GM23338 (cell line): Measurements from ENCODE around the gene AIMP1. TPM values are rescaled to one million over a fixed set of nuclear protein-coding genes. Genes with fewer than 3 reads are reported as not detected.

ENCODE experiments used
- ATAC-seq: fragments of 200-7000 bp; cut with Tn5 transposase; 3 replicates; pipeline ENCODE4 v1.9.1; 2020
- DNase-seq: peaks from one replicate; pipeline ENCODE4 v3.0.0-alpha.2; 2015; ENCODE audit warnings: low spot score
- H2AFZ ChIP-seq: fragments of 200-600 bp; sonication (generic); 2 replicates; pipeline ENCODE4 v1.8.0; 2016; ENCODE audit warnings: antibody characterized with exemption, mild to moderate bottlenecking, moderate library complexity
- H3F3A ChIP-seq: fragments of 200-600 bp; sonication (generic); replicated peaks from 2 replicates; pipeline ENCODE4 v1.8.0; 2017; ENCODE audit warnings: antibody characterized with exemption, mixed run types, low read depth
- H3K27ac ChIP-seq: fragments of 200-600 bp; sonication (generic); 2 replicates; pipeline ENCODE4 v1.6.1; 2016; ENCODE audit warnings: low read depth
- H3K27me3 ChIP-seq: fragments of 200-600 bp; sonication (generic); 2 replicates; pipeline ENCODE4 v1.8.0; 2016; ENCODE audit warnings: mild to moderate bottlenecking, mixed run types, moderate library complexity; ENCODE audit not compliant: insufficient read depth
- H3K36me3 ChIP-seq: fragments of 200-600 bp; sonication (generic); 2 replicates; pipeline ENCODE4 v1.8.0; 2016; ENCODE audit warnings: mild to moderate bottlenecking; ENCODE audit not compliant: insufficient read depth
- H3K4me1 ChIP-seq: fragments of 200-600 bp; sonication (generic); 2 replicates; pipeline ENCODE4 v1.8.0; 2016; ENCODE audit warnings: mild to moderate bottlenecking, moderate library complexity; ENCODE audit not compliant: insufficient read depth
- H3K4me2 ChIP-seq: fragments of 200-600 bp; sonication (generic); 2 replicates; pipeline ENCODE4 v1.7.1; 2017; ENCODE audit warnings: mixed run types
- H3K4me3 ChIP-seq: fragments of 200-600 bp; sonication (generic); 2 replicates; pipeline ENCODE4 v1.6.1; 2016; ENCODE audit warnings: mixed run types
- H3K79me2 ChIP-seq: fragments of 200-600 bp; sonication (generic); replicated peaks from 2 replicates; pipeline ENCODE4 v1.8.0; 2017; ENCODE audit warnings: mild to moderate bottlenecking; ENCODE audit not compliant: insufficient read depth
- H3K9me2 ChIP-seq: fragments of 200-600 bp; sonication (generic); 2 replicates; pipeline ENCODE4 v1.8.0; 2017; ENCODE audit not compliant: insufficient read depth
- H4K20me1 ChIP-seq: fragments of 200-600 bp; sonication (generic); replicated peaks from 2 replicates; pipeline ENCODE4 v1.8.0; 2017; ENCODE audit warnings: mild to moderate bottlenecking; ENCODE audit not compliant: insufficient read depth
- H3K27ac Mint-ChIP-seq: 2 replicates; pipeline ENCODE4 v1.8.0; 2020; ENCODE audit warnings: inconsistent platforms, mild to moderate bottlenecking, moderate library complexity, mixed read lengths
- H3K27me3 Mint-ChIP-seq: 3 replicates; pipeline ENCODE4 v1.8.0; 2022; ENCODE audit warnings: low read depth, mild to moderate bottlenecking, moderate library complexity, mixed read lengths, inconsistent platforms; ENCODE audit not compliant: insufficient read depth, poor library complexity
- H3K36me3 Mint-ChIP-seq: 3 replicates; pipeline ENCODE4 v1.8.0; 2021; ENCODE audit warnings: low read depth, mild to moderate bottlenecking, inconsistent platforms, moderate library complexity, mixed read lengths
- H3K4me1 Mint-ChIP-seq: 3 replicates; pipeline ENCODE4 v1.8.0; 2020; ENCODE audit warnings: mild to moderate bottlenecking, inconsistent platforms, mixed read lengths
- H3K4me3 Mint-ChIP-seq: 3 replicates; pipeline ENCODE4 v1.8.0; 2021; ENCODE audit warnings: moderate library complexity, mild to moderate bottlenecking, inconsistent platforms, mixed read lengths
- H3K9me3 Mint-ChIP-seq: 3 replicates; pipeline ENCODE4 v1.8.0; 2020; ENCODE audit warnings: moderate library complexity, mild to moderate bottlenecking, inconsistent platforms, mixed read lengths
- EZH2 ChIP-seq: fragments of 200-600 bp; sonication (generic); IDR thresholded peaks from one replicate; pipeline ENCODE4 v1.8.0; 2017; ENCODE audit warnings: antibody characterized with exemption, mild to moderate bottlenecking, low read depth; ENCODE audit not compliant: unreplicated experiment
- EZH2phosphoT487 ChIP-seq: fragments of 200-600 bp; sonication (generic); IDR thresholded peaks from one replicate; pipeline ENCODE4 v1.8.1; 2018; ENCODE audit warnings: antibody characterized with exemption; ENCODE audit not compliant: unreplicated experiment
- STAT1 ChIP-seq: IDR thresholded peaks from one replicate; pipeline ENCODE4 v1.6.1; 2016; ENCODE audit warnings: antibody characterized with exemption; ENCODE audit not compliant: unreplicated experiment
- ZNF114 ChIP-seq: fragments of 250-450 bp; sonication (Bioruptor Pico); IDR thresholded peaks from 2 replicates; pipeline ENCODE4 v1.5.0; 2020; ENCODE audit warnings: mild to moderate bottlenecking, moderate library complexity
- polyA plus RNA-seq: library from polyadenylated mRNA; unstranded; fragments of >200 nt; fragmentation: Nextera tagmentation; extraction: Ambion mirVana; gene quantifications from 2 replicates; pipeline ENCODE4 v1.2.1, GENCODE V29; 2016
- total RNA-seq: library from RNA; depleted of rRNA; stranded (reverse); fragments of >200 nt; shearing (Covaris generic); gene quantifications from 2 replicates; pipeline ENCODE4 v1.2.3, GENCODE V29; 2014
- TF ChIP-seq, protein P1 (sequence below): fragments of 250-450 bp; sonication (Bioruptor Pico); IDR thresholded peaks from 2 replicates; pipeline ENCODE4 v1.5.0; 2020; ENCODE audit warnings: mild to moderate bottlenecking, moderate library complexity
- TF ChIP-seq, protein P2 (sequence below): IDR thresholded peaks from one replicate; pipeline ENCODE4 v1.6.1; 2018; ENCODE audit warnings: antibody characterized with exemption; ENCODE audit not compliant: unreplicated experiment

AIMP1 gene
- total and polyA plus RNA-seq, 2 experiments from 2014 or later: 34.5 to 200 TPM

GRCh38 chr4:106318511-106318910 lies 2.2 kb downstream of the AIMP1 start (continued):
- TF ChIP-seq, protein P1, sequence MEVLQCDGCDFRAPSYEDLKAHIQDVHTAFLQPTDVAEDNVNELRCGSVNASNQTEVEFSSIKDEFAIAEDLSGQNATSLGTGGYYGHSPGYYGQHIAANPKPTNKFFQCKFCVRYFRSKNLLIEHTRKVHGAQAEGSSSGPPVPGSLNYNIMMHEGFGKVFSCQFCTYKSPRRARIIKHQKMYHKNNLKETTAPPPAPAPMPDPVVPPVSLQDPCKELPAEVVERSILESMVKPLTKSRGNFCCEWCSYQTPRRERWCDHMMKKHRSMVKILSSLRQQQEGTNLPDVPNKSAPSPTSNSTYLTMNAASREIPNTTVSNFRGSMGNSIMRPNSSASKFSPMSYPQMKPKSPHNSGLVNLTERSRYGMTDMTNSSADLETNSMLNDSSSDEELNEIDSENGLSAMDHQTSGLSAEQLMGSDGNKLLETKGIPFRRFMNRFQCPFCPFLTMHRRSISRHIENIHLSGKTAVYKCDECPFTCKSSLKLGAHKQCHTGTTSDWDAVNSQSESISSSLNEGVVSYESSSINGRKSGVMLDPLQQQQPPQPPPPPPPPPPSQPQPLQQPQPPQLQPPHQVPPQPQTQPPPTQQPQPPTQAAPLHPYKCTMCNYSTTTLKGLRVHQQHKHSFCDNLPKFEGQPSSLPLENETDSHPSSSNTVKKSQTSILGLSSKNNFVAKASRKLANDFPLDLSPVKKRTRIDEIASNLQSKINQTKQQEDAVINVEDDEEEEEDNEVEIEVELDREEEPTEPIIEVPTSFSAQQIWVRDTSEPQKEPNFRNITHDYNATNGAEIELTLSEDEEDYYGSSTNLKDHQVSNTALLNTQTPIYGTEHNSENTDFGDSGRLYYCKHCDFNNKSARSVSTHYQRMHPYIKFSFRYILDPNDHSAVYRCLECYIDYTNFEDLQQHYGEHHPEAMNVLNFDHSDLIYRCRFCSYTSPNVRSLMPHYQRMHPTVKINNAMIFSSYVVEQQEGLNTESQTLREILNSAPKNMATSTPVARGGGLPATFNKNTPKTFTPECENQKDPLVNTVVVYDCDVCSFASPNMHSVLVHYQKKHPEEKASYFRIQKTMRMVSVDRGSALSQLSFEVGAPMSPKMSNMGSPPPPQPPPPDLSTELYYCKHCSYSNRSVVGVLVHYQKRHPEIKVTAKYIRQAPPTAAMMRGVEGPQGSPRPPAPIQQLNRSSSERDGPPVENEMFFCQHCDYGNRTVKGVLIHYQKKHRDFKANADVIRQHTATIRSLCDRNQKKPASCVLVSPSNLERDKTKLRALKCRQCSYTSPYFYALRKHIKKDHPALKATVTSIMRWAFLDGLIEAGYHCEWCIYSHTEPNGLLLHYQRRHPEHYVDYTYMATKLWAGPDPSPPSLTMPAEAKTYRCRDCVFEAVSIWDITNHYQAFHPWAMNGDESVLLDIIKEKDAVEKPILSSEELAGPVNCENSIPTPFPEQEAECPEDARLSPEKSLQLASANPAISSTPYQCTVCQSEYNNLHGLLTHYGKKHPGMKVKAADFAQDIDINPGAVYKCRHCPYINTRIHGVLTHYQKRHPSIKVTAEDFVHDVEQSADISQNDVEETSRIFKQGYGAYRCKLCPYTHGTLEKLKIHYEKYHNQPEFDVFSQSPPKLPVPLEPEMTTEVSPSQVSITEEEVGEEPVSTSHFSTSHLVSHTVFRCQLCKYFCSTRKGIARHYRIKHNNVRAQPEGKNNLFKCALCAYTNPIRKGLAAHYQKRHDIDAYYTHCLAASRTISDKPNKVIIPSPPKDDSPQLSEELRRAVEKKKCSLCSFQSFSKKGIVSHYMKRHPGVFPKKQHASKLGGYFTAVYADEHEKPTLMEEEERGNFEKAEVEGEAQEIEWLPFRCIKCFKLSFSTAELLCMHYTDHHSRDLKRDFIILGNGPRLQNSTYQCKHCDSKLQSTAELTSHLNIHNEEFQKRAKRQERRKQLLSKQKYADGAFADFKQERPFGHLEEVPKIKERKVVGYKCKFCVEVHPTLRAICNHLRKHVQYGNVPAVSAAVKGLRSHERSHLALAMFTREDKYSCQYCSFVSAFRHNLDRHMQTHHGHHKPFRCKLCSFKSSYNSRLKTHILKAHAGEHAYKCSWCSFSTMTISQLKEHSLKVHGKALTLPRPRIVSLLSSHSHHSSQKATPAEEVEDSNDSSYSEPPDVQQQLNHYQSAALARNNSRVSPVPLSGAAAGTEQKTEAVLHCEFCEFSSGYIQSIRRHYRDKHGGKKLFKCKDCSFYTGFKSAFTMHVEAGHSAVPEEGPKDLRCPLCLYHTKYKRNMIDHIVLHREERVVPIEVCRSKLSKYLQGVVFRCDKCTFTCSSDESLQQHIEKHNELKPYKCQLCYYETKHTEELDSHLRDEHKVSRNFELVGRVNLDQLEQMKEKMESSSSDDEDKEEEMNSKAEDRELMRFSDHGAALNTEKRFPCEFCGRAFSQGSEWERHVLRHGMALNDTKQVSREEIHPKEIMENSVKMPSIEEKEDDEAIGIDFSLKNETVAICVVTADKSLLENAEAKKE (CRISPR knock-in tag): no peak

- ATAC-seq (no peak), DNase-seq (no peak)
- Histone ChIP-seq H3F3A (no peaks in the 10 kb centered on the region), H4K20me1 (no peaks in the 10 kb centered on the region), H3K27me3 (no peaks in the 10 kb centered on the region), H3K79me2 (peaks cover 65% of the 10 kb centered on the region), H3K4me3 (no peak overlapping the region), H3K4me2 (no peak overlapping the region), H3K27ac (no peak overlapping the region), H3K36me3 (peaks cover 7% of the 10 kb centered on the region; the same call in 1 of the 2 replicates), H2AFZ (no peak overlapping the region), H3K4me1 (peaks cover 6% of the 10 kb centered on the region), H3K9me2 (no peaks in the 10 kb centered on the region)
- H3K36me3 Mint-ChIP-seq: peaks cover 28% of the 10 kb centered on the region
- no peak overlapping the region for H3K27ac Mint-ChIP-seq
- no peaks in the 10 kb centered on the region for H3K4me1 Mint-ChIP-seq
- H3K27me3 Mint-ChIP-seq: no peaks in the 10 kb centered on the region
- H3K4me3 Mint-ChIP-seq: no peak overlapping the region
- peaks cover 17% of the 10 kb centered on the region for H3K9me3 Mint-ChIP-seq
- no peak for TF ChIP-seq EZH2phosphoT487
- TF ChIP-seq EZH2: no peak
- TF ChIP-seq ZNF114 (CRISPR knock-in tag): no peak
- TF ChIP-seq, protein P2, sequence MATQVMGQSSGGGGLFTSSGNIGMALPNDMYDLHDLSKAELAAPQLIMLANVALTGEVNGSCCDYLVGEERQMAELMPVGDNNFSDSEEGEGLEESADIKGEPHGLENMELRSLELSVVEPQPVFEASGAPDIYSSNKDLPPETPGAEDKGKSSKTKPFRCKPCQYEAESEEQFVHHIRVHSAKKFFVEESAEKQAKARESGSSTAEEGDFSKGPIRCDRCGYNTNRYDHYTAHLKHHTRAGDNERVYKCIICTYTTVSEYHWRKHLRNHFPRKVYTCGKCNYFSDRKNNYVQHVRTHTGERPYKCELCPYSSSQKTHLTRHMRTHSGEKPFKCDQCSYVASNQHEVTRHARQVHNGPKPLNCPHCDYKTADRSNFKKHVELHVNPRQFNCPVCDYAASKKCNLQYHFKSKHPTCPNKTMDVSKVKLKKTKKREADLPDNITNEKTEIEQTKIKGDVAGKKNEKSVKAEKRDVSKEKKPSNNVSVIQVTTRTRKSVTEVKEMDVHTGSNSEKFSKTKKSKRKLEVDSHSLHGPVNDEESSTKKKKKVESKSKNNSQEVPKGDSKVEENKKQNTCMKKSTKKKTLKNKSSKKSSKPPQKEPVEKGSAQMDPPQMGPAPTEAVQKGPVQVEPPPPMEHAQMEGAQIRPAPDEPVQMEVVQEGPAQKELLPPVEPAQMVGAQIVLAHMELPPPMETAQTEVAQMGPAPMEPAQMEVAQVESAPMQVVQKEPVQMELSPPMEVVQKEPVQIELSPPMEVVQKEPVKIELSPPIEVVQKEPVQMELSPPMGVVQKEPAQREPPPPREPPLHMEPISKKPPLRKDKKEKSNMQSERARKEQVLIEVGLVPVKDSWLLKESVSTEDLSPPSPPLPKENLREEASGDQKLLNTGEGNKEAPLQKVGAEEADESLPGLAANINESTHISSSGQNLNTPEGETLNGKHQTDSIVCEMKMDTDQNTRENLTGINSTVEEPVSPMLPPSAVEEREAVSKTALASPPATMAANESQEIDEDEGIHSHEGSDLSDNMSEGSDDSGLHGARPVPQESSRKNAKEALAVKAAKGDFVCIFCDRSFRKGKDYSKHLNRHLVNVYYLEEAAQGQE: no peak
- TF ChIP-seq STAT1: no peak
- TF ChIP-seq, protein P1 (CRISPR knock-in tag): no peak
Observed at GRCh38 chr4:106320235-106320634, 3.9 kb downstream of the AIMP1 start.
